ENCODE data around the gene VOPP1.

VOPP1 gene

DNA sequence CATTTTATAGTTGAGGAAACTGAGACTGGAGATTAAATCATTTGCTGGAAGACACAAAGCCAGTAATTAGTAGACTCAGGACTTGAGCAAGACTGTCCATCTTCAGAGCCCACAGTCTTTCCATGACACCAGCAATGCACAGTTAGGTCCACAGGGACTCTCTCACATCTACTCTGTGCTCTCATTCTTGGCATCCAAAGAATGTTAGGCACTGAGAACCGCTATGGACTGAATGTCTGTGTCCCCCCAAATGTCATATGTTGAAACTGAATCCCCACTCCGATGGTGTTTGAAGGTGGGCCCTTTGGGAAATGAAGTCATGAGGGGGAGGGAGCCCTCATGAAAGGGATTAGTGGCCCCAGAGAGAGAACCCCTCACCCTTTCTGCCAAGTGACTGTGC is 106.6 kb downstream of the VOPP1 start:
- no peak for DNase-seq (ENCODE audit: low spot score)

DNA sequence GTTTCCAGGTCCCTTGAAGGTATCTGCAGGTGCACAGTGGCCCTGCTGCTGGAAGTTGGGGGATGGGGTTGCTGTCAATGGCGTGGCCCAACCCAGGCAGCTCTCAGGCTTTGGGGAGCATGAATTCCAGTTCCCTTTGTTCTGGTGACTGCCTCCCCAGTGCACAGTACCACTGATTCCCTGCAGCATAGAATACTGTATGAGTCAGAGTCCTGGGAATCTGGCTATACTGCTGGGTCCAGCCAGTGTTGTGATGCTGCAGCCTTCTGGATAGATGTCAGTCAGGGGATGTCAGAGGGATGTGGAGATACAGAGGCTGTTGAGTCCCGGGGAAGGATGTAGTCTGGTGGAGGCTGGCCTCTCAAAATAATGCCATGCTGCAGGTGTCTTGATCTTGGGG is 107.9 kb downstream of the VOPP1 start:
- no peak for DNase-seq (ENCODE audit: low spot score)

DNA sequence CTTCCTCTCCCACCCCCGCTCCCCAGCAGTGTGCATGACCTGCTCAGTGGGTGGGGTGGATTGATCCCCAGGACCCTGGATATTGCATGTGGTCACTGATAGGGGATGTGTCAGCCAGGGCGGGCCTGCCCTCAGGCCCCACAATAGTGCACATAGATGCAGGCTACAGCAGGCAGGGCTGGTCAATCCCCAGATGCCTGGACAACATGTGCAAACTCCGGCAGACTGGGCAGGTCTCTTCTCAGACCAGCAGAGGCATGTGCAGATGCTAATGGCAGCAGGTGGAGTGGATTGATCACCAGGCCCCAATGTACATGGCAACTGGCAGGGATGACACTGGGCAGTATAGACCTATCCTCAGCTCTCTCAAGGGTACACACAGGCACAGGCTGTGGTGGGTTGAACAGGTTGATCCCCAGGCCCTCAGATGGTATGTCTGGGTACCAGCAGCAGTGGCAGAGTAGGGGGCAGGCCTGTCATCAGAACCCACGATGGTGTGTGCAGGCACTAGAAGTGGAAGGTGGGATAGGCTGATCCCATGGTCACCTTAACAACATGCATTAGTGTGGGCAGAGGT is 108.5 kb downstream of the VOPP1 start:
- no peak for DNase-seq (ENCODE audit: low spot score)

DNA sequence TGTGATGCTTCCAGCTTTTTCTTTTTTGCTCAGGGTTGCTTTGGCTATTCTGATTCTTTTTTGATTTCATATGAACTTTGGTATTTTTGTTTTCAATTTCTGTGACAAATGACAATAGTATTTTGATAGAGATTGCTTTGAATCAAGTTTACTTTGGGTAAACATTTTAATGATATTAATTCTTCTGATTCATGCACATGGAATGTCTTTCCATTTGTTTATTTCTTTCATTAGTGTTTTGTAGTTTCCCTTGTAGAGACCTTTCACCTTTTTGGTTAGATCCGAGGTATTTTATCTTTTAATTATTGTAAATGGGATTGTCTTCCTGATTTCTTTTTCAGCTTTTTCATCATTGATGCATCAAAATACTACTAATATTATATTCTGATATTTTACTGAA is 114.0 kb downstream of the VOPP1 start:
- DNase-seq (ENCODE audit: low spot score): no peak

DNA sequence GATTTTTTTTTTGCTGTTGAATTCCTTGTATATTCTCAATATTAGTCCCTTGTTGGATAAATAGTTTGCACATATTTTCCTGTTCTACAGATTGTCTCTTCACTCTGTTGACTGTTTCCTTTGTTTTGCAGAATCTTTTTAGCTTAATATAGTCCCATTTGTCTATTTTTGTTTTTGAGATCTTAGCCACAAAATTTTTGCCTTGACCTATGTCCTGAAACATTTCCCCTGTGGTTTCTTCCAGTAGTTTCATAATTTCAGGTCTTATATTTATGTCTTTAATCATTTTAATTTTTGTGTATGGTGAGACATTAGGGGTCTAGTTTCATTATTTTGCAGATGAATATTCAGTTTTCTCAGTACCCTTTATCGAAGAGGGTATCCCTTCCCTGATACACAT is 114.5 kb downstream of the VOPP1 start:
- no peak for DNase-seq (ENCODE audit: low spot score)

DNA sequence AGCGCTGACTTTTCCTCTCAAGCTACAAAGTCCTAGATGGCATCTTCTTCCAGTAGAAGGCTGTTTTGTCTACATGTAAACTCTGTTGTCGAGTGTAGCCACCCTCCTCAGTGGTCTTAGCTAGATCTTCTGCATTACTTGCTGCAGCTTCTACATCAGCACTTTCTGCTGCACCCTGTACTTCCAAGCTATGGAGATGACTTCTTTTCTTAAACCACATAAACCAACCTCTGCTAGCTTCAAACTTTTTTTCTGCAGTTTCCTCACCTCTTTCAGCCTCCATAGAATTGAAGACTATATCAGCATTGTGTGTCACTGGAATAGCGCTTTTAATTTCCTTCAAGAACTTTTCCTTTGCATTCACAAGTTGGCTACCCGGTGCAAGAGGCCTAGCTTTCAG is 119.3 kb downstream of the VOPP1 start:
- no peak for DNase-seq (ENCODE audit: low spot score)

DNA sequence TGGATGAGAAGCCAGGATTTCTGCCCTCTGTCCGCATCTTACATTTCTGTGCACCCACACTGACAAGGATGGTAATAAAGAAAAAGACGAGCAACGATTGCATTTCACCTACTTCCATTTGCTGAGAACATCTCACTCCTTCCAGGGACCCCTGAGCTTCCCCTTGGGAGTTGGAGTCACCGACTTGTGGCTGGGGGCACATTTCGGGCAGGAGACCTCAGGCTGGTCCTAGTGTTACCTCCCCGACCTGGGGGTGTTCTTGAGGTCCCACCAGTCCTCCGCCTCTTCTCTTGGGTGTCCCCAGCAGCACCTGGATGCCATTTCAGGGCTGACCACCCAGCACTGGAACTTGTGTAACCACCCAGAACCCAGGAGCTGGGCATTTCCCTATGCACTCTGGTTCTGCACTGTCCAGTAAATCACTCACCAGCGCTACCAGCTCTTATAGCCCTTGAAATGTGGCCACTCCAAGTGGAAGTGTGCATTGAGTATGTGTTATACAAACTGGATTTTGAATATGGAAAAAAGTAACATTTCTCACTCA is 122.2 kb downstream of the VOPP1 start:
- DNase-seq (ENCODE audit: low spot score): no peak

DNA sequence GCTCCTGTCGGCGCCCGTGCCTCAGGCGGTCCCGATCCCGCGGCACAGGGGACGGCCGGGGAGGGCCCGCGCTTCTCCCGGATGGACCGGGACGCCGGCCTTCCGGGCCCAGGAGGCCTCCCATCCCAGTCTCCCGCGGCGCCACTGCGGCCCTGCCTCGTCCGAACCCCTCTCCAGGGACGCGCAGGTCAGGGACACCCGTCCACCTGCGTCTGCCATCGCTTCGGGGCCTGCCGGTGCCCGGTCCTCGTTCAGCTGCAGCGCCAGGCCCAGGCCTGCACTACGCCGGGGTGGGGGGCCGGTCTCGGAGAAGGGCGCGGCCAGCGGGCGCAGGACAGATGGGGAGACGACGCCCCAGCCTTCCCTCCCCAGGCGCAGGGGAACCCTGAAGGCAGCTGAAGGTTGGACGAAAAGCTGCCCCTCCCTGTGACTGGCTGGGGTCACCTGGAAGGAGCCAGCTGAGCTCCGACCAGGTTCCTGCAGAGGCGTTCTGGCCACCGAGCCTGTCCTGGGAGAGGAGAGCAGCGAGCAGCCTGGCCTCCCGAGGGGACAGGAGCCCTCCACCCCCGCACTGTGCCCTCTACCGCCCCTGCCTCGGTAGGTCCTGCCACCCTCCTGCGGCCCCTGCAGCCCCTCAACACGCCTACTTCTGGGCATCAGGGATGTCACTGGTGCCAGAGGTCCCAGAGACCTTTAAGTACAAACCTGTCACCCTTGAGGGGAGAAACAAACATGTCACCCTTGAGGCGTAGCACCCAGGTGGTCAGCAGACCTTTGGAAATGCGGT is 122.9 kb downstream of the VOPP1 start:
- DNase-seq (ENCODE audit: low spot score): no peak

DNA sequence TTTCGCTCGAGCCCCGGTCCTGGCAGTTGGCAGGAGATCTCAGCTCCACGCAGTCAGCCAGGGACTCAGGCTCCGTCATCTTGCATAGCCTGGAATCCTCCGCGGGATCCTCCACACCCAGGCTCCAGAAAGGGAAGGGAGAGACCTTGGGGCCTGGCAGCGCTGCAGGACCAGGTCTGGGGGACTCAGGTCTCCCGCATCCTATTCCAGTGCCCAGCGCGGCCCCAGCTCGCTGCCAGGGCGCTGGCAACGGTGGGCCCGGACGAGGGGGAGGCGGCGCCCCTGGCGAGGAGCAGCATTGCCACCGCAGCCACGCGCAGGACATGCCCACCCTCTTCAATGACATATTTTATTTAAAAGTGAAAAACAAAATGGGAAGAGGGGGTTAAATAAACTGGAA is 123.8 kb downstream of the VOPP1 start:
- DNase-seq (ENCODE audit: low spot score): no peak

DNA sequence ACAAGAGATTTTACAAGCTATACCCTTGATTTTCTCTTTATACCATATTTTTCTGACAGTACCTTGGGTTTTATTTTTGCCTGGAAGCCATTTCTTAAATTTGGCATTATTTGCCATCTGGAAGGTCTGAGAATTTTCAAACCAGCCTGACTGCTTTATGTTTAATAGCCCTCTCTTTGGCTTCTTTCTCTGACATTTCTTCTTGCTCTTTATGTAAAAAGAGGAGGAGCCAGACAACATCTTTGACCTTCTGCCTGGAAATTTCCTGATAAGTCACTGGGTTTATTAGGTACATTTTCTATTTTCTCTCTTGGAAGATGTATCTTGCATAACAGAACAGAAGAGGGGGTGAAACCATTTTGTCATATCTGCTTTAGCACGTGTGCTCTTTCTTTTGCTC is 127.5 kb downstream of the VOPP1 start:
- DNase-seq (ENCODE audit: low spot score): no peak

DNA sequence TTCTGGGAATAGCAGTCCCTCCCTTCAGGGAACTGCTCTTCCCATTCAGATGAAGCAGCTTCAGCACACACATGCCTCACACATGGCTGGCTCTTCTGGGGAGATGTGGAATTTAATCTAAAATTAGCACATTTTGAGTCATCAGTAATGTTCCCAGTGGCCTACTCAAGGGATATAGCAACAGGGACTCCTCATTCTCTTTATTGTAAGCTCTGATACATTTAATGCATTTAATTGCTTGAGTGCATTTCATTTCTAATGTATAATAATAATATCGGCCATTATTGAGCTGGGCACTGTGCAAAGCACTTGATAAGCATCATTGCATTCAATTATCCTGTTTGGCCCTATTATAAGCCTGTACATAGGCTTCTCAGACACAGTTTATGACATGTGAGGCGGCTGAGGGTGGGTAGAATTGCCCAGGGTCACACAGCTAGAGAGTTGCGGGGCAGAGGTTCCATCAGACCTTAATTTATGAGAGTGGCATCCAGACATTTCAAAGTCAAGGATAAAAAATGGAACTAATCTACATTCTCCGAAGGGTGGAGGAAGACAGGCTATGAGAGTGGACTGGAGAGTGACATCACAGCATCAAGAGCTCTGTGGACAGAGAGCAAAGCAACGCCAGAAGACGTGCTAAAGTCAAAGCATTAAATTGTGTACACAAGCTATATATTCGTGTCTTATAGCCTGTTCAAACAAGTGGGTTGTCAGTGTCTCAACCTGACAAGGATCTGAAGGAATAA is 130.4 kb downstream of the VOPP1 start:
- DNase-seq (ENCODE audit: low spot score): no peak

DNA sequence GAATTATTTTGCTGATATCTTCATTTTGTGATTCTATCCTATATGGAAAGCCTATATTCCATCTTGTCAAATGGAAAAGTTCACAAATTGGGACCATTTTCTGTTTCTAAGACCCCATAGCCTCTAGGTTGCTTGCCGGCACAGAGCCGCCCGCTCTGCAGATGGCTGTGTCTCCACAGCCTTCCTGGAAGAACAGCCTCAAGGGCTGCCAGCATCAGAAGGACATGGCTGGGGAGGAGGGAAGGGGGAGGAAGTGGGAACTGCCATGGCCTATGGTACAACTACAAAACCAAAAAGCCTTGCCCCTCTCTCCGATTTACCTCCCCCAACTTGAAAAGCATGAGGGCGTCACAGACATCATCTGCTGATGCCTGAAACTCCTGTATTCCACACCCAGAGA is 131.3 kb downstream of the VOPP1 start:
- no peak for DNase-seq (ENCODE audit: low spot score)

DNA sequence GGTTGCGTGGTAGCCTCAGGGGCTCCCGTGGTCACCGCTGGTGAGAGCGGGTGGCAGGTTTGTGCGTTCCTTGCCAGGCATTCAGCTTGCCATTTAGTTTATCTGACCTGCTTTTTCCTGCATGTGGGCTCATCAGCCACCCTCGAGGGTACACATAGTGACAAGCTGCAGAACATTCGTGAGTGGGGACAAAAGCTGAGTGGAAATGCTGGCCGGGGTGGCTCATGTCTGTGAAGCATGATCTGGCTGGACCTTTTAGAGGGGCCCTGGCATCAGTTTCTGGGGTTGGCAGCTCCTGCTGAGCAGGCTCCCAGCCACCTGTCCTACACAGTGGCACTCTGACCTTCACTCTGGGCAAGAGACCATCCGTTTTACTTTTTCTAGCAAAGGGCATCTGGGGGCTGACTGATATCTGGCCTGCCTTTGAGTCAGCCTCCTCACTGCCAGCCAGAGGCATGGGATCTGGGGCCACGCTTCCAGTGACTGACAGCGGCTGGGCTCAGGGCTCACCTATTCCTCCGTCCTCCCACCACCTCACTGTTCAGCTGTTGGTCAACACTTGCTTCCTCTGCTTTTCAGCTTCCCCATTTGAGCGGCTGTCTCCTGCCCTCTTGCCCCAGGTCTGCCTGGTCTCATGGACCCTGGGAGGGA is 132.1 kb downstream of the VOPP1 start:
- DNase-seq (ENCODE audit: low spot score): no peak

DNA sequence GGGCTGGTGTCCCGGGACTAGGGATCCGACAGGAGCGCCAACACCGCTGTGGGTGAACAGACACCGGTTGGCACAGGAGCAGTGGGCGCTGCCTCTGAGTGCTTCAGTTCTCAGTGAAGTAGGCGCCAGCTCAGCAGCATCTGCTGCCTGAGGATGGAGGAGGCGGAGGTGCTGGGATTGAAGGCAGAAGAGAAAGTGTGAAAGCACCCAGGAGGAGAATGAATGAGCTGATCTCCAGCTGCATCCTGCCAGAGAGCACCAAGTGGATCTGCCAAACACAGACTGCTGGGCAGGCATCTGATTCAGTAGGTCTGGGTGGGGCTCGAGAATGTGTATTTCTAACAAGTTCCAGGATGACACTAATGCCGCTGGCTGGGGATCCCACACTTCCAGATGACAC is 132.7 kb downstream of the VOPP1 start:
- no peak for DNase-seq (ENCODE audit: low spot score)

DNA sequence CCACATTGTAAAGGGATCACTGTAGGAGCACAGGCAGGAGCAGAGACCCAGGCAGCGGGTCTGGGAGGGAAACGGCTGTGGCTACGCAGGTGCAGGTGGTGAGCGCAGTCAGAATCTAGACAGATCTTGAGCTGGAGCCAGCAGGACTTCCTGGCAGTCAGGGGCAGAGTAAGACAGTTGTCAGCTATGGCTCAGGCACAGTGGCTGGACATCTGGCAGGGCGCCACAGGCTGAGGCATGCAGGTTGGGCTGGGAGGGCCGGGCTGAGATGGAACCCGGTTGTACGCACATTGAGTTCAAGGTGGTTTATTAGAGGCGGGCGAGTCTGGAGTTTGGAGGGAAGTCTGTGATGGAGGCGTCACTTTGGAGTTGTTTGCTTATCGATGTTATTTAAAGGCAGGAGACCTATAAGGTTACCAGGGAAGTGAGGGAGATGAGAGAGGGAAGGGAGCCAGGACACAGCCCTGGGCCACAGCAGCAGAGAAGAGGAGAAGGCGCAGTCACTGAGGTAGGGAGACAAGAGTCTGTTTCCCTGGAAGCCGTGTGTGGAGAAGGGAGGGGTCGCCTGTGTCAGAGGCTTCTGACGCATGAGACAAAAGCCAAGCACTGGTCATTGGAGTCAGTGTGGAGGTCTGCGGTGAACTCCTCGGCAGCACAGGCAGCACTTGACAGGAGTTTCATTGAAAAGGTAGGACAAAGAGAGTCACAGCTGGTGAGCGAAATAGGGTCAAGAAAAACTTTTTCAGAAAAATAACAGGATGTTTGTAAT is 133.4 kb downstream of the VOPP1 start:
- DNase-seq (ENCODE audit: low spot score): no peak

DNA sequence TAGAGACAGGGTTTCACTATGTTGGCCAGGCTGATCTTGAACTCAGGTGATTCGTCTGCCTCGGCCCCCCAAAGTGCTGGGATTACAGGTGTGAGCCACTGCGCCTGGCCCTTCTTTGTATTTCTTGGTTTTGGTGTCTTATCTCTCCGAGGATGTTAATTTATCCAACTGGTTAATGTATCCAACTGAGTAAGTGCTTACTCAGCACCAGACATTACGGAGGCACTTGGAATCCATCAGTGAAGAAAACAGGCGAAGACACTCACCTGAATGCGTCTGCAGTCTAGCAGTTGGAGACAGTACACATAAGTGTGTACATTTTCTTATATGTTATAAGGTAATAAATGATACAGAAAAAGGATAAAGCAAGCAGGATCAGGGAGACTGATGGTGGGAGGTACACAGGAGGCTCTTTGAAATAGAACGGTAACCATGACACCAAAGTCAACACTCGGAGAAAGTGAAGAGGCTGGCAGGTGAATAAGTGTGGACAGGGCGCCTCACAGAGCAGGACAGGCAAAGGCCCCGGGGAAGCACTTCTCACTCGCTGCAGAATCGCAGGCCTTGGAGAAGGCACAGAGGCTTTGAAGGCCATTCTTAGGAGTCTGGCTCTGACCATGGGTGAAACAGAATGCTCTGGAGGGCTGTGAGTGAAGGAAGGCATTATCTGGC is 134.1 kb downstream of the VOPP1 start:
- no peak for DNase-seq (ENCODE audit: low spot score)

DNA sequence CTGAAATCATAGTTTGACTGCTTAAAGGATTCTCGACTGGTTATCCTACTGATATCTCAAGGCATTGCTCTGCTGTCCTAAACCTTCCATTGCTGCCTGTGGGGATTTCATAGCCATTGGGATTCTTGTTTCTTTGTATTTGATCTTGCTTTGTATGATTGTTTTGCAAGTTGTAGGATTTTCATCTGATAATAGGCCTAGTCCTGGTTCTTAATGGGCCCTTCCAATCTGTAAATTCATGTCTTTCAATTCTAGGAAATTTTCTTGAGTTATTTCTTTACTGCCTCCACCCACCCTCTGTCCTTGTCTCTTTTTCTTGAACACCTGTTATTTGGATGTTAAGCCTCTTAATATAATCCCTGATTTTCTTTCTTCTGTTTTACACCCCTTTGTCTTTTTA is 134.9 kb downstream of the VOPP1 start:
- DNase-seq (ENCODE audit: low spot score): no peak

DNA sequence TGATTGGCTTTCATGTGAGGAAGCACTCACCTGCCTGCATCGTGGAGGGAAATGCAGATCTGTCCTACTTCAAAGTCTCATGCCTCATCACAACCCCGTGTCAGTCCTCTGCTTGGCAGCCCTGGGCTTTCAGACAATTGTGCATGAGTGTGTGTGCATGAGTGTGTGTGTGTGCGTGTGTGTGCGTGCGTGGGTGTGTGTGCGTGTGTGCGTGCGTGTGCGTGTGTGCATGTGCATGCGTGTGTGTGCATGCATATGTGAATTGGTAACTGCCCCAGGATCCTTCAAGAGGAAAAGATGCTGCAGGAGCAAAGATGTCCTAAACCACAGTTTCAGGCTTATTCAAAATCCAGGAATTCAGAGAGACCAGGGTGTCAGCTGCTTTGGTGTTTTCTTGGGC is 135.8 kb downstream of the VOPP1 start:
- no peak for DNase-seq (ENCODE audit: low spot score)

DNA sequence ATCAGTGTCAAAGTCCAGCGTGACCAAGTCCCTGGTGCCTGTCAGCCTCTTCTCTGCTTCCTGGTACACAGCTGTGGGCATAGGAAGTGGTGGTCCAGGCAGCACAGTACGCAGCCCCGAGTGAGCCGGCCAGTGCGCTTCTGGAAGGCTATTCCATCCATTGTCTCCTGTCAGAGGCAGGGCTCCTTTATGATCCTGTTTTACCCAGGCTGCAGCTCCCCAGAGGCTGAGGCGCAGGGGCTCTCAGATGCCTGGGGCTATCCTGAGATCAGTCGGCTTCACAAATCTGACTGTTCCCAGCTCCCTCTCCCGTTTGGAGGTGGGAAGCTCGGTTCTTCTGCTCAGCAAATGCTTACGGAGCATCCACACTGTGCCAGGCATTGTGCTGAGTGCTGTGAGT is 136.8 kb downstream of the VOPP1 start:
- DNase-seq (ENCODE audit: low spot score): no peak

DNA sequence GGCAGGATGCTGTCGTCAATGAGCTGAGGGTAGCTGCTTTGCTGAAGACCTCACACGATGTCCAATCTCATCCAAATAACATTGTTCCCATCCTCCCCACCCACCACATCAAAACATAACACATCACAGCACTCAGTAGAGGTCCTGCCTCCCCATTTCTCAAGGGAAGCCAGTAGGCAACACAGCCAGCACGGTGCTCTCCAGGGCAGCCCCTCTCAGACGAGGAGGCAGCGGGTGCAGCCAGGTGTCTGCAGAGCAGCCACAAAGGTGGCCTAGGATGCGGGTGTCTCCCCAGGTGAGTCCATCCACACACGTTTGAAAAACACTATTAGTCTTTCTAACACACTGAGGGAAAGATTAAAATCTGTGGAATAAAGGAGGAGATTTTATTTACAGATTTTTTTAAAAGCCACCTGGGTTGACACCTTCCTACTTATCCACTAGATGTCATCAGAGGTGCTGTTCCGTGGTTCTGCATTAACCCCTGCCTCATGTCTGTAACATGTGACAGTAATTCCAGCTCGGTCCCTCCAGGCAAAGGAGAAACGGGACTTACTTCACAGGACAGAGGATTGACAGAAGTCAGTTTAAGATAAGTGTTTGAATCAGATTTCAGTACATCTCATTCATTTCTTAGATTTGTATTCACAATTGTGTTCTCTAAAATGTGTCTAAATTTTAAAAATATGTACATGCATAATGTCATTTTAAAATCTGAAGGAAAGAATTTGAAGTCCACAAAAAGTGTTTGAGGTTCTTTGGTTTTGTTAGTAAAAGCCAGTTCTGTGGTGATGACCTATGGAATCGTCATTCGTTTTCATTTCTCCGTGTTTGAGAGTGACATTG is 139.1 kb downstream of the VOPP1 start:
- DNase-seq (ENCODE audit: low spot score): peak; percentile 93
